ENCODE data around the gene RETREG1. TPM values are rescaled to one million over a fixed set of nuclear protein-coding genes. Genes with fewer than 3 reads are reported as not detected.

RETREG1 gene
- total and polyA plus RNA-seq, 2 donors = 4.7 to 13.4 TPM

DNA sequence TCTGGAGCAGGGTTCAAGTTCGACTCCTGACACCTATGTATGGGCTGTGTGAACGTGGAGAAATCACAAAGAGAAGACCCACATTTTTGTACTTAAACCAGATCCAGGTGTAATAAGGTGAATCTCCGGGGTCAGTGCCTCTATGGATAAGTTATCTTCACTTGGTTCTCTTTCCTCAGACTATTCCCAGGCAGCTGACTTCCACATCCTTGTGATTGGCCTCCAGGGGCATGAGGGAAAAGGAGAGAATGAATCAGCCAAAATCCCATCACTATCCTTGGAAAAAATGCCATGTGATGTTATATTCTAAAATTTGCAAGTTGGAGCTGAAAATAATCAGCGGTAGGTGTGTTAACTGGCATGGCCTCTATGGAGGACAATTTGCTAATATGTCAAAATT is 188.4 kb downstream of the RETREG1 start:
- Histone ChIP-seq H3K27ac (ENCODE audit: low read depth) (no peak overlapping the region), H3K4me1 (ENCODE audit: insufficient read depth) (no peaks in the 10 kb centered on the region), H3K4me3 (ENCODE audit: low read depth, low read length) (no peak overlapping the region), H3K36me3 (ENCODE audit: insufficient read depth) (no peaks in the 10 kb centered on the region)
- WGBS = 81% methylated on average over 4 of the region's 4 CpGs
- no peak for DNase-seq (ENCODE audit: extremely low spot score)

DNA sequence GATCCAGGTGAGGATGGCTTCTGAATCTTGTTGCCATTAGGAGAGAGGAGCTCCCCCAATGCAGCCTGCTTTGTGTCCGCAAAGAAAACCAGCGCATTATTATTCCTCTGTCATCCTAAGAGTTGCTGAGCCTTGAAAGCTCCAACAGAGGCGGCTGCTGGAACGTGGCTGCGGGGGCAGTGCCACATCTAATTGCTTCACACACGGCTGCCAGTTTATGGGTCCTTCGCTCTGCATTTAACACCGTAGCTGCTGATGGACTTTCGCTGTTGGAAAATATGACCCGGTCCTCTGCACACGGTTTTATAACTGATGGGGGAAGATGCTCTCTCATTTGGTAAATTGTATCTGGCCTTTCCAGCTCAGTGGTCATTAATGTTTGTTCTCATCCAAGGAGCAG is 189.2 kb downstream of the RETREG1 start:
- no peak overlapping the region for H3K4me3 ChIP-seq (ENCODE audit: low read depth, low read length)
- no peak for DNase-seq (ENCODE audit: extremely low spot score)
- WGBS = 27% methylated on average over 11 of the region's 11 CpGs
- no peak overlapping the region for H3K27ac ChIP-seq (ENCODE audit: low read depth)
- H3K36me3 ChIP-seq (ENCODE audit: insufficient read depth) = no peaks in the 10 kb centered on the region
- no peaks in the 10 kb centered on the region for H3K4me1 ChIP-seq (ENCODE audit: insufficient read depth)

Small RNAs within 50 kb of the gene (small RNA-seq; reads per million reads assigned to genes)
- gene RF00019 = not detected

Other genes with a start within 250 kb of the RETREG1 start
- gene ZNF622, start 151.2 kb downstream of the RETREG1 start, total RNA-seq = 18.1 TPM
- 31.4 TPM for gene ZNF622, start 151.2 kb downstream of the RETREG1 start, polyA plus RNA-seq